ENCODE measurements around the gene CDC42BPG. TPM values are rescaled to one million over a fixed set of nuclear protein-coding genes. Genes with fewer than 3 reads are reported as not detected.
A peak's percentile ranks its signal among the peaks of the same experiment; 100 is the strongest.

The CDC42BPG gene
- total and polyA plus RNA-seq, 9 of the 15 experiments (the other 6 are each of a cell fraction or from before 2014, with no cell fraction given): 0.04 to 8.8 (median 2.1) TPM

- peak in 1 of 2 experiments; percentile 74; a peak in 1 of 4 replicates for TF ChIP-seq SIN3A (IDR thresholded peaks at IDR 0.05; ENCODE audit: borderline replicate concordance in 2 of 2, control insufficient read depth in 1 of 2, low read depth in 2 of 2, low read length in 2 of 2)
- peak; percentile 44; the same call in 1 of the 2 replicates for TF ChIP-seq DPF2 (IDR thresholded peaks at IDR 0.05)
- TF ChIP-seq TAF15 (IDR thresholded peaks at IDR 0.05; ENCODE audit: low read depth, low read length): no peak
- no peak for TF ChIP-seq NR2C2 (CRISPR knock-in tag; IDR thresholded peaks at IDR 0.05)
- peak; percentile 52 for TF ChIP-seq NR2C2 (tag; IDR thresholded peaks at IDR 0.05)
- peak; percentile 56; the same call in 1 of the 2 replicates for TF ChIP-seq SUPT5H (IDR thresholded peaks at IDR 0.05)
- TF ChIP-seq ZNF263 (CRISPR knock-in tag; IDR thresholded peaks at IDR 0.05; ENCODE audit: borderline replicate concordance): peak; percentile 36; the same call in 1 of the 2 replicates
- peak in 1 of 2 experiments; percentile 76; a peak in 1 of 4 replicates for TF ChIP-seq UBTF (IDR thresholded peaks at IDR 0.05; ENCODE audit: borderline replicate concordance in 1 of 2, low read depth in 2 of 2, low read length in 2 of 2)
- 0 out of 2 replicates have a peak, but pooled peaks have one; percentile 10 for TF ChIP-seq ARID1B (IDR thresholded peaks at IDR 0.05)
- TF ChIP-seq NCOA6 (IDR thresholded peaks at IDR 0.05): no peak
- peak; percentile 9 for TF ChIP-seq ZFX (CRISPR knock-in tag; IDR thresholded peaks at IDR 0.05)
- TF ChIP-seq TFE3 (CRISPR knock-in tag; IDR thresholded peaks at IDR 0.05): no peak
- TF ChIP-seq HNRNPH1 (optimal IDR thresholded peaks at IDR 0.05; ENCODE audit: low read depth, low read length): no peak
- TF ChIP-seq VEZF1 (CRISPR knock-in tag; IDR thresholded peaks at IDR 0.05): peak; percentile 85
- TF ChIP-seq MTA1 (IDR thresholded peaks at IDR 0.05; ENCODE audit: borderline replicate concordance): no peak
- TF ChIP-seq POLR2AphosphoS2 (IDR thresholded peaks at IDR 0.05; ENCODE audit: low read length): peak; percentile 84; the same call in 1 of the 2 replicates
- TF ChIP-seq HNRNPLL (IDR thresholded peaks at IDR 0.05; ENCODE audit: low read depth, low read length, poor library complexity, severe bottlenecking): peak; percentile 57
- TF ChIP-seq FOXA3 (CRISPR knock-in tag; conservative IDR thresholded peaks at IDR 0.05 in 1 of 2, IDR thresholded peaks at IDR 0.05 in 1 of 2): no peak
- TF ChIP-seq POLR2G (IDR thresholded peaks at IDR 0.05; ENCODE audit: low read depth, low read length): peak; percentile 59
- TF ChIP-seq MCM3 (IDR thresholded peaks at IDR 0.05): no peak
Measured at GRCh38 chr11:64803158-64803845, 41.2 kb downstream of the CDC42BPG start, which contains the start of gene MAP4K2 (continued).

Measured in K562 (cell line).